H1 (cell line): Measurements from ENCODE around the gene NUP210.

Source experiments
- FOSL1 ChIP-seq: IDR thresholded peaks from 2 replicates; pipeline ENCODE4 v1.6.1; 2011; ENCODE audit warnings: mild to moderate bottlenecking, low read depth, low read length, moderate library complexity; ENCODE audit not compliant: insufficient read depth
- POLR2A ChIP-seq, 2 experiments: IDR thresholded peaks; 1 replicate in 1 of 2; 2 replicates in 1 of 2; pipeline ENCODE4 v1.6.1; 2011; ENCODE audit warnings: low read depth in 2 of 2, low read length in 2 of 2, mild to moderate bottlenecking in 2 of 2; ENCODE audit errors: control extremely low read depth in 1 of 2
- RXRA ChIP-seq: IDR thresholded peaks from 2 replicates; pipeline ENCODE4 v1.6.1; 2011; ENCODE audit warnings: low read depth, mild to moderate bottlenecking, low read length, moderate library complexity; ENCODE audit not compliant: insufficient read depth
- TF ChIP-seq, protein P1 (sequence below), 3 experiments: IDR thresholded peaks; 1 replicate in 2 of 3; 2 replicates in 1 of 3; pipeline versions ENCODE4 v1.5.1 to v1.6.1; 2011; ENCODE audit warnings: low read length in 3 of 3, mild to moderate bottlenecking in 3 of 3, inconsistent platforms in 2 of 3, low read depth in 1 of 3, moderate library complexity in 1 of 3; ENCODE audit not compliant: insufficient read depth in 1 of 3; ENCODE audit errors: control extremely low read depth in 1 of 3
- TF ChIP-seq, protein P2 (sequence below): IDR thresholded peaks from 2 replicates; pipeline ENCODE4 v1.6.1; 2012; ENCODE audit warnings: low read length, inconsistent platforms

DNA sequence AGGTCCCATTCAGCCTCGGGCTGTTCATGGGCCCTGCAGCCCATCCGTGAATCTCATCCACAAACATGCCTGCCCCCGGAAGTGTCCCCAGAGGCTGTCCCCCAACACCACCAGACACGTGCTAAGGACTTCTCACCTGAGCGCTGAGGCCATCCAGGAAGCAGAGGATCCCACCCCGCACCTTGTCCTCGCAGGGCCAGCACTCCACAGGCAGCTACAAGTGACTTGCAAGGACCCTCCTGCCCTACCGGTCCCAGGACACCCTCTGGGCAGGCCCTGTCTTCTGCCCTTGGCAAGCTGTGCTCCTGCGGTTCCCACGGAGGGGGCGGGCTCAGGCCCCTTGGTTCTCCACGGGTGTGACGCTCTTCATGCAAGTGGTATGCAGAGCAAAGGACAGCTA is 146.0 kb downstream of the NUP210 start:
- TF ChIP-seq RXRA: no peak
- TF ChIP-seq, protein P1, sequence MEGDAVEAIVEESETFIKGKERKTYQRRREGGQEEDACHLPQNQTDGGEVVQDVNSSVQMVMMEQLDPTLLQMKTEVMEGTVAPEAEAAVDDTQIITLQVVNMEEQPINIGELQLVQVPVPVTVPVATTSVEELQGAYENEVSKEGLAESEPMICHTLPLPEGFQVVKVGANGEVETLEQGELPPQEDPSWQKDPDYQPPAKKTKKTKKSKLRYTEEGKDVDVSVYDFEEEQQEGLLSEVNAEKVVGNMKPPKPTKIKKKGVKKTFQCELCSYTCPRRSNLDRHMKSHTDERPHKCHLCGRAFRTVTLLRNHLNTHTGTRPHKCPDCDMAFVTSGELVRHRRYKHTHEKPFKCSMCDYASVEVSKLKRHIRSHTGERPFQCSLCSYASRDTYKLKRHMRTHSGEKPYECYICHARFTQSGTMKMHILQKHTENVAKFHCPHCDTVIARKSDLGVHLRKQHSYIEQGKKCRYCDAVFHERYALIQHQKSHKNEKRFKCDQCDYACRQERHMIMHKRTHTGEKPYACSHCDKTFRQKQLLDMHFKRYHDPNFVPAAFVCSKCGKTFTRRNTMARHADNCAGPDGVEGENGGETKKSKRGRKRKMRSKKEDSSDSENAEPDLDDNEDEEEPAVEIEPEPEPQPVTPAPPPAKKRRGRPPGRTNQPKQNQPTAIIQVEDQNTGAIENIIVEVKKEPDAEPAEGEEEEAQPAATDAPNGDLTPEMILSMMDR (IDR thresholded peaks at IDR 0.05; ENCODE audit: control extremely low read depth in 1 of 3, insufficient read depth in 1 of 3, low read depth in 1 of 3, low read length in 3 of 3): no peak
- TF ChIP-seq POLR2A (IDR thresholded peaks at IDR 0.05; ENCODE audit: control extremely low read depth in 1 of 2, low read depth in 2 of 2, low read length in 2 of 2): no peak
- TF ChIP-seq, protein P2, sequence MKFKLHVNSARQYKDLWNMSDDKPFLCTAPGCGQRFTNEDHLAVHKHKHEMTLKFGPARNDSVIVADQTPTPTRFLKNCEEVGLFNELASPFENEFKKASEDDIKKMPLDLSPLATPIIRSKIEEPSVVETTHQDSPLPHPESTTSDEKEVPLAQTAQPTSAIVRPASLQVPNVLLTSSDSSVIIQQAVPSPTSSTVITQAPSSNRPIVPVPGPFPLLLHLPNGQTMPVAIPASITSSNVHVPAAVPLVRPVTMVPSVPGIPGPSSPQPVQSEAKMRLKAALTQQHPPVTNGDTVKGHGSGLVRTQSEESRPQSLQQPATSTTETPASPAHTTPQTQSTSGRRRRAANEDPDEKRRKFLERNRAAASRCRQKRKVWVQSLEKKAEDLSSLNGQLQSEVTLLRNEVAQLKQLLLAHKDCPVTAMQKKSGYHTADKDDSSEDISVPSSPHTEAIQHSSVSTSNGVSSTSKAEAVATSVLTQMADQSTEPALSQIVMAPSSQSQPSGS: no peak
- TF ChIP-seq FOSL1: no peak
